Vagina (tissue), 2 donors: ENCODE measurements around the gene ELANE. TPM values are rescaled to one million over a fixed set of nuclear protein-coding genes. Genes with fewer than 3 reads are reported as not detected.
"Not testable (repeated sequence)": the region's sequence is repeated elsewhere in the genome, so short reads cannot be mapped to it uniquely, and the experiment has no call there.

Experiments
- DNase-seq, 2 donors: peaks; one replicate each; pipeline ENCODE4 v3.0.0-alpha.2; 2017; ENCODE audit errors: extremely low spot score in 2 of 2
- H3K27ac ChIP-seq: fragments of 200-600 bp; sonication (generic); one replicate; pipeline ENCODE4 v1.5.1; 2019
- H3K27me3 ChIP-seq: fragments of 200-600 bp; sonication (generic); one replicate; pipeline ENCODE4 v1.5.1; 2019
- H3K36me3 ChIP-seq, 2 donors: fragments of 200-600 bp; sonication (generic); one replicate each; pipeline ENCODE4 v1.5.1; 2017 to 2019
- H3K4me1 ChIP-seq: fragments of 200-600 bp; sonication (generic); one replicate; pipeline ENCODE4 v1.5.1; 2019
- H3K4me3 ChIP-seq, 2 donors: fragments of 200-600 bp; sonication (generic); 1 replicate in 1 of 2; 2 replicates in 1 of 2; pipeline ENCODE4 v1.5.1; 2016 to 2019
- H3K9me3 ChIP-seq: fragments of 200-600 bp; sonication (generic); one replicate; pipeline ENCODE4 v1.5.1; 2019
- POLR2A ChIP-seq, 2 donors: fragments of 450-650 bp; IDR thresholded peaks; one replicate each; pipeline ENCODE4 v1.6.1; 2017; ENCODE audit warnings: antibody characterized with exemption in 2 of 2, mild to moderate bottlenecking in 2 of 2, moderate library complexity in 2 of 2
- POLR2AphosphoS5 ChIP-seq, 2 donors: sonication (generic); formaldehyde crosslinking; IDR thresholded peaks; one replicate each; pipeline ENCODE4 v1.9.0; 2017; ENCODE audit warnings: antibody characterized with exemption in 2 of 2, mild to moderate bottlenecking in 2 of 2, low read depth in 1 of 2; ENCODE audit not compliant: insufficient read depth in 1 of 2
- intact Hi-C: fragments of 100-400 bp; cut with DNase I; formaldehyde crosslinking; loops from one replicate; pipeline ENCODE4 v1.15.1; 2023
- total RNA-seq: library from RNA; depleted of rRNA; stranded (reverse); fragments of >200 nt; gene quantifications from one replicate; pipeline ENCODE4 v1.2.3, GENCODE V29; 2016
- TF ChIP-seq, protein P1 (sequence below), 3 experiments: fragments of 450-650 bp in 2 of 3; fragments of 200-600 bp in 1 of 3; sonication (generic) in 1 of 3; IDR thresholded peaks; one replicate each; pipeline ENCODE4 v1.5.1; 2017 to 2019; ENCODE audit warnings: antibody characterized with exemption in 3 of 3, mild to moderate bottlenecking in 2 of 3, moderate library complexity in 2 of 3

Gene ELANE
- total RNA-seq, 1 donor from 2014 or later = not detected

DNA sequence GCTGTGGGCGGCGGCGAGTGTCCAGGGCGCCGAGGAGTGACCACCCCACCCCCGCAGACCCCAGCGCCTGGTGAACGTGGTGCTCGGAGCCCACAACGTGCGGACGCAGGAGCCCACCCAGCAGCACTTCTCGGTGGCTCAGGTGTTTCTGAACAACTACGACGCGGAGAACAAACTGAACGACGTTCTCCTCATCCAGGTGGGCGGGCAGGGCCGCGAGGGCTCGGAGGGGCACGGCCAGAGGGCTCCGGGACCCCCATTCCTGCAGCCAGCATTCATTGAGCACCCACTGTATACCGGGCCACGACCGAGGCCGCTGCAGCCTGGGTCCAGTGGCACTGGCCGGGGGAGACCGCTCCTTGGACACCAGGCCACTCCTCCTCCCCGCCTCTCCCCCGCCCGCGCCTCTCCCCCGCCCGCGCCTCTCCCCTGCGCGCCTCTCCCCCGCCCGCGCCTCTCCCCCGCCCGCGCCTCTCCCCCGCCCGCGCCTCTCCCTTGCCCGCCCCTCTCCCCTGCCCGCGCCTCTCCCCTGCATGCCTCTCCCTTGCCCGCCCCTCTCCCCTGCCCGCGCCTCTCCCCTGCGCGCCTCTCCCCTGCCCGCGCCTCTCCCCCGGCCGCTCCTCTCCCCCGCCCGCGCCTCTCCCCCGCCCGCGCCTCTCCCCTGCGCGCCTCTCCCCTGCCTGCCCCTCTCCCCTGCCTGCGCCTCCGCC lies 8.1 kb upstream of the ELANE start:
- no peak overlapping the region for H3K27ac ChIP-seq
- peak overlapping the region; percentile 24 to 28 for H3K4me3 ChIP-seq
- intact Hi-C loops = no loop called here
- no peaks in the 10 kb centered on the region for H3K27me3 ChIP-seq
- no peaks in the 10 kb centered on the region for H3K9me3 ChIP-seq
- TF ChIP-seq, protein P1, sequence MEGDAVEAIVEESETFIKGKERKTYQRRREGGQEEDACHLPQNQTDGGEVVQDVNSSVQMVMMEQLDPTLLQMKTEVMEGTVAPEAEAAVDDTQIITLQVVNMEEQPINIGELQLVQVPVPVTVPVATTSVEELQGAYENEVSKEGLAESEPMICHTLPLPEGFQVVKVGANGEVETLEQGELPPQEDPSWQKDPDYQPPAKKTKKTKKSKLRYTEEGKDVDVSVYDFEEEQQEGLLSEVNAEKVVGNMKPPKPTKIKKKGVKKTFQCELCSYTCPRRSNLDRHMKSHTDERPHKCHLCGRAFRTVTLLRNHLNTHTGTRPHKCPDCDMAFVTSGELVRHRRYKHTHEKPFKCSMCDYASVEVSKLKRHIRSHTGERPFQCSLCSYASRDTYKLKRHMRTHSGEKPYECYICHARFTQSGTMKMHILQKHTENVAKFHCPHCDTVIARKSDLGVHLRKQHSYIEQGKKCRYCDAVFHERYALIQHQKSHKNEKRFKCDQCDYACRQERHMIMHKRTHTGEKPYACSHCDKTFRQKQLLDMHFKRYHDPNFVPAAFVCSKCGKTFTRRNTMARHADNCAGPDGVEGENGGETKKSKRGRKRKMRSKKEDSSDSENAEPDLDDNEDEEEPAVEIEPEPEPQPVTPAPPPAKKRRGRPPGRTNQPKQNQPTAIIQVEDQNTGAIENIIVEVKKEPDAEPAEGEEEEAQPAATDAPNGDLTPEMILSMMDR (IDR thresholded peaks at IDR 0.05) = no peak
- TF ChIP-seq POLR2AphosphoS5 (IDR thresholded peaks at IDR 0.05; ENCODE audit: insufficient read depth in 1 of 2, low read depth in 1 of 2) = no peak
- no peak for TF ChIP-seq POLR2A (IDR thresholded peaks at IDR 0.05)
- no peak for DNase-seq
- H3K36me3 ChIP-seq = no peaks in the 10 kb centered on the region
- peaks cover 32% of the 10 kb centered on the region for H3K4me1 ChIP-seq

GRCh38 chr19:844546-844971 lies 7.5 kb upstream of the ELANE start:
- Histone ChIP-seq H3K4me1 (peaks cover 32% of the 10 kb centered on the region), H3K36me3 (no peaks in the 10 kb centered on the region), H3K4me3 (no peak overlapping the region), H3K27me3 (no peaks in the 10 kb centered on the region), H3K9me3 (no peaks in the 10 kb centered on the region), H3K27ac (no peak overlapping the region)
- intact Hi-C loops = no loop called here
- no peak for DNase-seq
- TF ChIP-seq, protein P1 (IDR thresholded peaks at IDR 0.05) = no peak
- TF ChIP-seq POLR2AphosphoS5 (IDR thresholded peaks at IDR 0.05; ENCODE audit: insufficient read depth in 1 of 2, low read depth in 1 of 2) (no peak), POLR2A (IDR thresholded peaks at IDR 0.05) (no peak)

- H3K4me3 ChIP-seq = no peak overlapping the region
- intact Hi-C loops = loop anchor here (5.0 kb wide), 1 partner anchor 44 kb away; no protein-coding TSS in a partner anchor
- no peaks in the 10 kb centered on the region for H3K36me3 ChIP-seq
- H3K4me1 ChIP-seq = peaks cover 41% of the 10 kb centered on the region
- no peaks in the 10 kb centered on the region for H3K9me3 ChIP-seq
- no peak overlapping the region for H3K27ac ChIP-seq
- DNase-seq = no peak
- no peak for TF ChIP-seq POLR2A (IDR thresholded peaks at IDR 0.05)
- TF ChIP-seq POLR2AphosphoS5 (IDR thresholded peaks at IDR 0.05; ENCODE audit: insufficient read depth in 1 of 2, low read depth in 1 of 2) = no peak
- TF ChIP-seq, protein P1 (IDR thresholded peaks at IDR 0.05) = no peak
- no peaks in the 10 kb centered on the region for H3K27me3 ChIP-seq
These were observed 6.2 kb upstream of the ELANE start for GRCh38 chr19:845707-846521.

- H3K4me1 ChIP-seq = peaks cover 50% of the 10 kb centered on the region
- peak overlapping the region; percentile 43 for H3K27ac ChIP-seq
- no peak for DNase-seq
- peaks cover 9% of the 10 kb centered on the region for H3K27me3 ChIP-seq
- TF ChIP-seq, protein P1 (IDR thresholded peaks at IDR 0.05) = no peak
- TF ChIP-seq POLR2AphosphoS5 (IDR thresholded peaks at IDR 0.05; ENCODE audit: insufficient read depth in 1 of 2, low read depth in 1 of 2) (no peak), POLR2A (IDR thresholded peaks at IDR 0.05) (no peak)
- intact Hi-C loops = loop anchor here (5.0 kb wide), 1 partner anchor 46 kb away; no protein-coding TSS in a partner anchor
- H3K9me3 ChIP-seq = no peaks in the 10 kb centered on the region
- no peaks in the 10 kb centered on the region for H3K36me3 ChIP-seq
- H3K4me3 ChIP-seq = no peak overlapping the region
These were observed 3.6 kb upstream of the ELANE start for GRCh38 chr19:848386-848921.

GRCh38 chr19:849195-849594 lies 2.9 kb upstream of the ELANE start:
- intact Hi-C loops = loop anchor here (5.0 kb wide), 1 partner anchor 47 kb away; no protein-coding TSS in a partner anchor
- H3K27ac ChIP-seq, H3K4me3 ChIP-seq, DNase-seq, H3K36me3 ChIP-seq, H3K27me3 ChIP-seq, H3K9me3 ChIP-seq: not testable (repeated sequence)
- H3K4me1 ChIP-seq = peaks cover 42% of the 10 kb centered on the region
